GM19035 (cell line): Measurements from ENCODE around the gene NHSL1.
"Not testable (repeated sequence)": the region's sequence is repeated elsewhere in the genome, so short reads cannot be mapped to it uniquely, and the experiment has no call there.

Experiments
- ATAC-seq: cut with Tn5 transposase; IDR thresholded peaks from one replicate; pipeline ENCODE4 v1.9.1; 2021; ENCODE audit not compliant: unreplicated experiment

NHSL1 gene

DNA sequence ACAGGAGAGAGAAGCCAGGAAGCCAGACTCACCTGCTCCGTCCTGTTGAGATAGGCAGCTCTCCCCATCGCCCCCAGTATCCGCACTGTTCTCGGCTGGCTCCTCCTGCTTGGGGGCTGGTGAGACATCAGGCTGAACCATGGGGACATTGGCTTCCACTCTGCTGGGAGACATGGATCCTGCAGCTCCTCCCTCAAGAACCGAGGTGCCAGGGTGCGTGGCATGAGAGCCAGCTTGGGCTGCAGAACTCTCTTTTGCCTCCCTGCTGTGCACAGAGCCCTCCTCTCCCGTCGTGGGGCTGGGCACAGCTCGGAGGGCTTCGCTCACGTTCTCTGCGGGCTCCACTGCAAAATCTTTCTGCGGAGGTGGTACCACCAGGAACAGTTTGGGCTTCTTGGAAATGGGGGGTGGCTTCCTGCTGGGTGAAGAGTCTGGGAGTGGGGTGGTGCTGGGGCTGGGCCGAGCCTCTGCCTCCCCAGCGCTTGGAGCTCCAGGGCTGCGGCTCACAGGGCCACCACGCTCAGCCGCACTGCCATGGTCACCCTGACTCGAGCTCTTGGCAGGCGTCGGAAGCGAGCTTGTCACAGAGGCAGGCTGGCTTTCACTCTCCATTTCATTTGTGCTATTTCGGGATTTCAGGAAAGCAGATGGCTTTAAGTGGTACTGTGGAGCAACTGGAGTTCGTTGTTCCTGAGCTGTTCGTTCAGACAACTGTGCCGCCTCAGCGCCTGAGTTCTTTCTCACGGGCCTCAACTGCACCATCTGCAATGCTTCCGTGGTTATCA, 68.7 kb downstream of the NHSL1 start:
- ATAC-seq, result no peak

DNA sequence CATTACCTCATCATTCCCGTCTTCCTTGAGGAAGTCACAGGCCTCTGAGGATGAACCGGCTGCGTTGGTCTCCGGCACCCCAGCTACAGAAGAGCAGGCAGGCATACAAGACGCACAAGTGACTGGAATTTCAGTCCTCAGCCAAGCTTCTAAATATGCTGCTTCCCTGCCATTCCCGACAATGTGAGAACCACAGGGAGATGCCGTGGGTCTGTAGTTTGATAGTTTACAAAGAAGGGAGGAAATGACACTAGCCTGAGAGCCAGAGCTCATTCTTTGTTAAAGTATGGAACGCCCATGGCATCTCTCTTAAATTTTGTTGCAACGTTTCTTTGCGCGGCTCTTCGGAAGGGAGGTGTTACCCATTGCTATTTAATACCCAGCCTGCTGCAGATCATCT, 69.5 kb downstream of the NHSL1 start:
- no peak for ATAC-seq

DNA sequence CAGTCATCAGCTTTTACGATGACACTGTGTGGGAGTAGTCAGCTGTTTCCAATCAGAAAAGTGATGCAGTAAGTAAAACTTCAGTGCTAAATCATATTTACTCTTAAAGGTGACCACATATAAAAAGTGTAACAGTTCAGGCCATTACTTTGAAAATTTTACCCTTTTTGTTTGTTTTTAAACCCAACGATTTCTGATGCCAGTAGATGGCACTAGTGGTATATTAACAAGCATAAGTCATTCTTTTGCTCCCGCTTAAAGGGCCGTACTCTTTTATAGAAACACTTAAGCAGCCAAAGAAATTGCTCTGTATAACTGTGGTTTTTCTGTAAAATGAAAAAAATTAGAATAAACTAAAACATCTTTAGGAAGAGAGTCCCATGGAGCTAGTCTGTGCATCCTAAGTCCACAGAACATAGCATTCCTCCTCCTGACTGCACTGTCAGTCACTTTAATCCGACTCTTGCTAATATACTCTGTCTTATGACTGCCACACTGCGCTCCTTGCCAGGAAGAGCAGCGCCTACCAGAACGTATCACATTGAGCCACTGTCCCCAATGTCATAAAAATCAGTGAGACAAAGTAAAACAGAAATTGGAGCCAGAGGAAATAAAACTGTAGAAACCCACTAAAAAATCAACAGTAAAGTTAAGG, 70.2 kb downstream of the NHSL1 start:
- ATAC-seq, result no peak

DNA sequence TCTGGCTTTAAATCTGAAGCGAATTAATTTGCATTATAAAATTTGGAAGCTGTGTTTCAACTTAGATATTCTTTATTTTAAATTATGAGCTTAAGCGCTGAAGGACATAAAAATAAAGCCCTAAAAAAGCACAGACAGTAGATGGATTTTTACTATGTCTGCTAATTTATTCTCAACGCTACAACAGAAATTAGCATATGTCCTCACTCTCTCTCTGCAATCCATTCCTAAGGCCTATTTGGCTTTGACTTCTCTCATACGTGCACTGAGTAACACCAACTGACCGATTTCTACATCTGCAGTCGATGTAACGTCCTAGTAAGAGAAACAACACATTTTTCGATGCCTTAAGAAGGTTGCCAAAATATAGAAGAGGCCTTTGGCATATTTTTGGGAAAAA, 71.6 kb downstream of the NHSL1 start:
- ATAC-seq, result no peak

DNA sequence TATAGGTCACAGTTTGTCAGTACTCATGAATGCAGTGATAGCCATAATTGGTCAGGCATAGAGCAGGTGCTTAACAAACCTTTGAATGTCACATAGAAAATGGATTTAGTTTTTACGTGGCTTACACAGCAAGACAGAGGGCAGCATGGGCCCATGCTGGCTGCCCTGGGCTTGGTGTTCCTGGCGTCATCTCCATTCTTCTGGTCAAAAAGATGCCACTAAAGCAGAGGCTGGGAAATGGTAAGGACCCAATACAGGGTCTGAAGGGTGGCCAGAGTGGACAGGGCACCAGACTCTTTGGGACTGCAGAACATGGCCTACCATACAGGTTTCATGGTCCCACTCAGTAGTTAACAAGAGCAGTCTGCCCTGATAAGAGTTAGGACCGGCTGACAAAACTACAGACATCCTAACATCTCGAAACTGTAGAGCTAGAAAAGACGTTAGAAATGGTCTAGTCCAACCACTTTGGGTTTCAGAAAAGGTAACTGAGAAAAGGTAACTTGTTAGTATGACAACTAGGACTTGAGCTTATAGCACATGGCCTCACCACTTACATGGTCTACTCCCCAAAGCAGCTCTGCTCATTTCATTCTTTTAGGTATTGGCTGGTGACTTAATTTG, 72.7 kb downstream of the NHSL1 start:
- no peak for ATAC-seq

DNA sequence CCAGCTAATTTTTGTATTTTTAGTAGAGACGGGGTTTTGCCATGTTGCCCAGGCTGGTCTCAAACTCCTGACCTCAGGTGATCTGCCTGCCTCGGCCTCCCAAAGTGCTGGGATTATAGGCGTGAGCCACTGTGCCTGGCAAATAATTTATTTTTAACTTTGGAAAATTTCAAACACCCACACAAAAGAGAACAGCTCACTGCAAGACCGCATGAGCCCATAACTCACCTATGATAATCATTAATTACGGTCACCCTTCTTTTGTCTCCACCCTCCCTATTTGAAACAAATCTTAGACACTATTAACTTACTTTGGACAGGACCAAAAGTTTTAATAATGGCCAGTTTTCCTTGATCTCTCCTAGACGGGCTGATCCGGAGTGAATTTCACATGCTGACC, 74.0 kb downstream of the NHSL1 start:
- ATAC-seq, result not testable (repeated sequence)

DNA sequence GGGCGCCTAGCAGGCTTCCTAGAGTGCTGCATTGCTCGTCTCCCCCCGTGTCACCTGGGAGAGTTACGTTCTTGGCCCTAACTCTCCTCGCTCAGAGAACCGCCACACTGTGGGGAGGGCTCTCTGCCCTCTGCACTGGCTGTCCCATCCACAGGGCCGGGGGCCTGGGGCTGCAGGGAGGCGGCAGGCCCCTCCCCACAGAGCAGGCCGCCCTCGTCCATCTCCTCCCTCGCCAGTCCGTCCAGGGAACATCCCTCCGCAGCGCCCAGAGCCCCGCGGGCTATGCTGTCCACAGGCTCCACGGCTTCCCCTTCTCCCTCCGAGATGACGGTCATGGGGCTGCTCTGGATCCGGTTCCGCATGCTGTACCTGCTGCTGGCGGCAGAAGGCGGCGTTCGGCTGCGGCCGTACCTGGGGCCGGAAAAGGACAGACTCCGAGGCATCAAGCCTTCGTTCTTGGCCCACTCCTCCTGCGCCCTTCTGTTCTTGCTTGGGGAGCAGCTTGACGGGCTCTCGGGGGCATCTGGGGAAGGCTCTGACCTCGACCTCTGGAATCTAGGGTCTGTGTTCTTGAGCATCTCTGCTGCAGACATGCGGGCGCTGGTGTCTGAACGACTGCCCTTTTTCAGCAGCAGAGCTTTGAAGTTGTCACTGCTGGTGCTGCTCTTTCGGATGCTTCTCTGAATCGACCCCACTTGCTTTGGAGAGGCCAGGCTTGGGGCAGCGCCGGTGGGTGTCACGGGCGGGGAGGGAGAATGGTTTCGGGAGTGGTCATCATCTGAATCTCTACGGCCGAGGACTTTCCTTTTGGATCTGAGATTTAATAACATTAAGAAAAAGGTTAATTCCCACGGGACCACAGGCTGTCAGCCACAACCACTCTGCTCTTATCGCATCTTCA, 75.0 kb downstream of the NHSL1 start:
- ATAC-seq, result no peak

DNA sequence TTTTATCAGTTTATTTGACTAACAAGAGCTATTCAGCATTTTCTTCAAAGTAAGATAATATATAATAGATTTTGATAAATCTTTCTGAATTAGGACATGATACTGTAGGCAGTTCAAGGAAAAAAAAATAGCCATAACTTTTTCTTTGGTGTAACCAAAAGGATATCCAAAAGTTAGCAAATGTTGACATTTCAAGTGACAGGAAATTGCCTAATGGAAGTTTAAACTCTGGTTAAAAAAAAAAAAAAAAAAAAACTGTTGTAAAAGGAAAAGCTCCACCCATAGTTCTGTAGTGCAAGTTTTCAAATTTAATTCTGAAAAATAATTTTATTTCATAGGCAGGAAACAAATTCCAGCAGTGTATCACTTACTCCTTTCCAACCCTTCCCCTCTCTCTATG, 76.4 kb downstream of the NHSL1 start:
- no peak for ATAC-seq

DNA sequence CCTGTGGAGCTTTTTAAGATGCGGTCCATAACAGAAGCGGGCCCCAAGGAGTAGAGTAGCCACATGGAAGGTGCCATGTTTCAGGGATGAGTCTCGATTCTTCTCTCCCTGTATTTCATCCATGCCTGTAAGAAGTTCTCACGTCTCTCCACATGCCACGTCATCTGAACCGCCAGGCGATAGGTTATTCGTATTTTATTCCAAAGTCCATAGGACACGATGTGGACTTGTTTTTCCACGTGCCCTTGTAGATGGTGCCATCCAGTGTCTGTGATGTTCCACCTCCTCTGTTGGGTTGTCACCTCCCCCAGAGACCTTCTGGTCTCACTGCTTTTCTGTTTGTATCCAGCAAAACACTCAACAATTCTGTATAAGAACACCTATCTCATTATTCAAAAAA, 77.7 kb downstream of the NHSL1 start:
- no peak for ATAC-seq

DNA sequence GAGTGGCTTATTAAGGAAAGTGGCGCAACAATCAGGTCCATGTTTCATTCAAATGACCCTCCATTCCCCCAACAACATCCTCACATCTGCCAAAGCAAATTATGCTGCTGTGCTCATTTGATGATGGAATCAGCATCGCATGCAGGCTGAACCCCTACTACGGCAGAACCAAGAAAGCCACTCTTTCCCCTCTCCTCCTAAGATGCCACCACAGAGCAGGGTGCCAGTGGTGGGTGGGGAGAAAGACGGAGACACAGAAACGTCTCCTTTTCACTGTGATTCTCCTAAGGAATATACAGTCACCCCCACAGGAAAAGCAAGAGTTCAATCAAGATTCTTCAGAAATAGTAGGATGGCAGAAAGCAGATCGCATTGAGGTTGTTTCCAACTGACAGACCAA, 78.2 kb downstream of the NHSL1 start:
- no peak for ATAC-seq

DNA sequence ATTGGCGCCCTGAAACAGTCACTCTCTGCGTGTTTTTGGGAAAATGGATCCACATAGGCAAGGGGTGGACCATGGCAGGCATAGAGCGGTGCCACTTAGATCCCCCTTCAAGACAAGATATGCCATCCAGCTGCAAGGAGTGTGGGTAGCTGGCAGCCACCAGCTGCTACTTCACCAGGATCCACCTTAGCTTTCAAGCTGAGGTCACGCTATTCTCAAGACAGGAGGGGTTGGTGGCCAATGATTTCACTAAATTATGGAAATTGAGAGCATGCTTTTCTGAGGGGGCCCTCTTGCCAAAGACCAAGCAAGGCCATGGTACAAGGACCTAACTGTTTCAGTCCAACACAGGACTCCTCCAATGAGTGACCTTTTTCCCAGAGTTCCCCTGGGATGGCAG, 78.9 kb downstream of the NHSL1 start:
- no peak for ATAC-seq

DNA sequence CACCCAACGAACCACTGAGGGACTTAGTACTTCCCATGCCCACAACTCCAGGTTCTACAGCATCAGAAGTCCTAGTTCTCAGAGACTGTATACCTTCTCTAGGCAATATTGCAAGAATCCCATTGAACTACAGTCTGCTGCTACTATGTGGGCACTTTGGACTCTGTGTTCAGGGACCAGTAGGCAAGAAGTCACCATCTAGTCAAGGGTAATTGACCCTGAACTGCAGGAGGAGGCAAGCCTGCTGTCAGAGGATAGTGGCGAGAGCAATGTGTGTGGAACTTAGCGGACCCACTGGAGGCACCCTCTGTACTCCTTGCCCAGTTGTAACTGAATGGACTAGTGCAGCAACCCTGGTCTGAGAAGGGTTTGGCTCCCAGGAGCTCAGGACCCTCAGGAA, 79.5 kb downstream of the NHSL1 start:
- ATAC-seq, result no peak

DNA sequence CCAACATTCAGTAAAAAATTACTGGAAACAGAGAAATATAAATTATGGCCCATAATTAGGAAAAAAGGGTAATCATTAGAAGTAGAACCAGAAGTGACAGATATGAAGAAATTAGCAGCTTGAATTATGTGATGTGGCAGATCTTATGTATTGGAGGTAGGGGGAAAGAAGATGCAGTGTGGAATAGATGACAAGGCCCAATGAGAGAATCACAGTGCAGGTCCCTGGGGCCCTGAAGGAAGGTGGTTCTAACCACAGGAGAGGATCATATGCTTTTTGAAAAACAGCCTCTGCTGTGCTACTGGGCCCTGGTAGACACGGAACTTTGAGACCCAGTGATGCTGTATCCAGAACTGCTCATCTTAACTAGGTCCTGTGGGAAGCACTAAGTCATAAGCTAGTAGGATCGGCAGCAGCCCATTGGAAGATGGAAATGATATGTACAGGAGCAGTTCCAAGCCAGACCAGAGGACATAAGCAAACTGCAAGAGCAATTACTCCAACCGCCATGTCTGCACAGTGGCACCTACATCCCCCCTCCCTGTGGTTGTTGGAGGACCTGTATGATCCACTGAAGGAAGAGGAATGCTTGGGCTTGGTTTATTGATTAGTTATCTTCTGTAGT, 81.1 kb downstream of the NHSL1 start:
- no peak for ATAC-seq

DNA sequence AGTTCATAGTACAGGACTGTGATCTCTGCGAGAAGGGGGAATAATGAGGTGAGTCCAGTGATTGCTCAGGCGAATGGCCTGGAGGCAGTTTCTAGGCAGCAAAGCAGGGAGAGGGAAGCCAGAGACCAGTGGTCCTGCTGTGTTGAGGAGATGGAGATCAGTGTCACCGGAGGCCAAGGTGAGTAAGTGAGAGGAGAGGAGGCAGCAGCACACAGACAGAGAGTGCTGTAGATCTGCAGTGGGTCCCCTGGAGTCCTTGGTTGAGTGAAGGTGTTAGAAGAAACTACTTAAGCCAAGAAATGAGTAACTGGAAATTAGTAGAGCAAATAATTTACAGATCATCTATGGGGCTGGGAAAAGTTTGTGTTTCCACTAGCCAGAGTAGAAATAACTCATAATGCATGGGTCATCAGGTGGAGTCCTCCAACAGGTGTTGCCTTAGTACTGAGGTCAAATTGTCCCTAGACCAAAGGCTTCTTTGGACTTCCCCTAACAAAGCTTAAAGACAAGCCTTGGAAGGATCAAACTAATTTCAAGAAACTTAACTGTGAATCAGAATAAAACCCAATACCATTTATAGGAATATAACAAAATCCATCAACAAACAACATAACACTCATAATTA, 81.7 kb downstream of the NHSL1 start:
- ATAC-seq, result no peak

DNA sequence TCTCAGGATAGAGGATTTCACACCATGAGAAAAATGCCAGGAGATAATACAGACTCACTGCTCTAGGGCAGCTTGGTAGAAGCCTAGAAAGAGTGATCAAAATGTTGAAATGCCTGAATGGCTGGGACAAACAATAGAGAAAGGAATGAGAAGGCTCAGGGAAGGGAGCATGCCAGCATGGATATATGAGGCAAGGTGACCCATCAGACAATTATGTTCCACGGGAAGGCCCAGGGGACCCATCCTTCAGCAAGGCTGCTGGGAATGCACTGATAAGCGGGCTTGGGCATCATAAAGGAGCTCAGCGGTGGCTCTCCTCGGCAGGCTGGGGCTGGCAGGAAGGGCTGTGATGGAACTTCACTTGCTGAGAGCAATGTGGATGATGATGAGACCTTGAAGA, 83.1 kb downstream of the NHSL1 start:
- ATAC-seq, result no peak

DNA sequence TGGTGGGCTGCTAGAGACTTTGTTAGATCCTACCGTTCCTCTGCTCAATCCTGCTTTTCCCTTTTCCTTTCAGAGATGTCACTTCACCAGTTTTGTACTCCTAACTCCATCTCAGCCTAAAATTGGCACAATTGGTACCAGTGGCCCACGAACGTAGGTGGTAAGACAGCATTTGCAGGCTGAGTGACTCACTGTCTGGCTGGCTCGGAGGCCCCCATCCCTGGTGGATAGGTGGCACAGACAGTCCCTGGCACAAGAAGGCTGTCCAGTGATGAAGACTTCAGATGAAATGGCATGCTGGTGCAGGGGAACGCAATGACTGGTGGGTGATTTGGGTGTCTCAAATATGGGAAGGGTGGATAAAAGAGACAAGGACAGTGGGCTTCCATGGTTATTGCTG, 84.2 kb downstream of the NHSL1 start:
- ATAC-seq, result no peak

DNA sequence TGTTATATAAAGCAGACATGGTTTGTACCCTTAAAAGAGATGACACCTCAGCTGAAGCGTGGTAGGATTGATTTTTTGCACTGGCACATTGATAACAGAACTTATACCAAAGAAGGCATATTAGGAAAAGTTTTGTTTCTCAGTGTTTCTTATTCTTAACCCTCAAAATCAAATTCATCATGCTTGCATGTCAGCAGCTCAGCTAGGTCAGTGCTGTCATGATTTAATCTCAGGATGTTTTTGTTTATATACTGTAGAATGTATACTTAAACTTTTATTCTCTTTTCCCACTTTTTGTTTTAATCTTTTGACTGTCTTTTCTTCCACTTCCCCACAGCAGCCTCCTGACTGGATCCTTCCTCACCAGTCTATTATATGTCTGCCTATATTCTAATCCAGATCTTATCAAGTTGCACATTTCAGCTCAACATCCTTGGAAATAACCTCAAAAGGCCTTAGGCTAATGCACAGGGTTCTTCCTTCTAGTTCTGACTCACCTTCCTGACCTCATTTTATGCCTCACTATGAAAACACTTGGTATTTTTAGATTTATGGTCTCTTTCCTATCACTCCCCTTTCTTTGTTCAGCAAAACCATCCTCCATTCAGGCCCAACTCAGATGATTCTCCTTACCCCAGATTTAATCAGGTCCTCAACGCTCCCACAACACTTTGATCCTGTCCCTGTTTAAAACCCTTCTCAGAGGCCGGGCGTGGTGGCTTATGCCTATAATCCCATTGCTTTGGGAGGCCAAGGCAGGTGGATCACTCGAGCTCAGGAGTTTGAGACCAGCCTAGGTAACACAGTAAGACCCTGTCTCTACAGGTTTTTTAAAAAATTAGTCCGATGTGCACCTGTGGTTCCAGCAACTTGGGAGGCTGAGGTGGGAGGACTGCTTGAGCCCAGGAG, 88.1 kb downstream of the NHSL1 start:
- ATAC-seq, result no peak

DNA sequence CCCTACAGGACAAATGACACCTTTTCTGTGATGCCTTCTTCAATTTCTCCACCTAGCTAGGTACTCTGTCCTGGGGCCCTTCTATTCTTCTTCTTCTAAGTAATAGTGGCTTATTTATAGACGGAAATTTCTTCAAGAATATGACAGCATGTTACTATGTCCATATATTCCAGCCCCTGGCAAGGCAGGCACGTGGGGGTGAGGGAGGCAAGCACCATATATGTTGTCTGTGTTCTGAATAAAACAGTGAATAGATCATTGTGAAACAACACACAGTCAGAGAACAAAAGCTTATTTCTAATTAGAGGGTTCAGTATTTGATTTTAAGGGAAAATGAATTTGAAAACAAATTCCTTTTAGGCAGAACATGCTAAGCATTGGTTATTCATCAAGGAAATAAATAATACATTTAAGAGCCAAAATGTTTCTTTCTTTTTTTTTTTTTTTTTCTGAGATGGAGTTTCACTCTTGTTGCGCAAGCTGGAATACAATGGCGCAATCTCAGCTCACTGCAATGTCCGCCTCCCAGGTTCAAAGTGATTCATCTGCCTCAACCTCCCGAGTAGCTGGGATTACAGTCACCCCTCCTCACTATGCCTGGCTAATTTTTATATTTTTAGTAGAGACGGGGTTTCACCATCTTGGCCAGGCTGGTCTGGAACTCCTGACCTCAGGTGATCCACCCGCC, 89.1 kb downstream of the NHSL1 start:
- no peak for ATAC-seq

DNA sequence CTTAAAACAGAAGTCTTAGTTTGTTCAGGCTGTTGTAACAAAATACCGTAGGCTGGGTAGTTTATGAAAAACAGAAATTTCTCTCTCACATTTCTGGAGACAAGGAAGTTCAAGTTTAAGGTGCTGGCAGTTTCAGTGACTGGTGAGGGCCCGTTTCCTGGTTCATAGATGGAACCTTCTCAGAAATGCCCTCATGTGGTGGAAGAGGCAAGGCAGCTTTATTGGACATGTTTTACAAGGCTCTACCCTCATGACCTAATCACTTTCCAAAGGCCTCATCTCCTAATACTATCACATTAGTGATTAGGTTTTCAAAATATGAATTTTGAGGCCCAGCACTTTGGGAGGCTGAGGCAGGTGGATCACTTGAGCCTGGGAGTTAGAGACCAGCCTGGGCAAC, 92.9 kb downstream of the NHSL1 start:
- ATAC-seq, result no peak
